Measurements from ENCODE around the gene SNAP25.

SNAP25 gene

GRCh38 chr20:10304471-10305046, 85.9 kb downstream of the SNAP25 start:
- WGBS (ENCODE audit: insufficient coverage) = no CpG with 5 or more reads among the region's 3 CpGs
- DNase-seq = no peak
- POLR2A ChIA-PET = no interaction called here
- Histone ChIP-seq H3K27ac (ENCODE audit: insufficient read depth in 1 of 2, low read depth in 1 of 2, low read length in 2 of 2, poor library complexity in 1 of 2, severe bottlenecking in 2 of 2) (no peak overlapping the region), H3K27me3 (replicated peaks in 2 of 5; ENCODE audit: control insufficient read depth in 4 of 5, insufficient read depth in 5 of 5, low read length in 4 of 5) (no peaks in the 10 kb centered on the region), H3K36me3 (ENCODE audit: control insufficient read depth in 4 of 4, insufficient read depth in 4 of 4, low read length in 3 of 4) (no peaks in the 10 kb centered on the region), H3K4me1 (ENCODE audit: control extremely low read depth in 1 of 4, control insufficient read depth in 4 of 4, insufficient read depth in 4 of 4, low read length in 3 of 4) (peaks cover 8 to 24% (median 20%) of the 10 kb centered on the region in 4 experiments), H3K4me3 (ENCODE audit: control insufficient read depth in 1 of 7, extremely low read depth in 1 of 7, insufficient read depth in 4 of 7, low read depth in 2 of 7, low read length in 6 of 7) (no peak overlapping the region), H3K9me3 (ENCODE audit: control extremely low read depth in 1 of 5, control insufficient read depth in 4 of 5, insufficient read depth in 2 of 5, low read depth in 1 of 5, low read length in 4 of 5) (no peaks in the 10 kb centered on the region)
- CTCF ChIA-PET = no interaction called here

DNA sequence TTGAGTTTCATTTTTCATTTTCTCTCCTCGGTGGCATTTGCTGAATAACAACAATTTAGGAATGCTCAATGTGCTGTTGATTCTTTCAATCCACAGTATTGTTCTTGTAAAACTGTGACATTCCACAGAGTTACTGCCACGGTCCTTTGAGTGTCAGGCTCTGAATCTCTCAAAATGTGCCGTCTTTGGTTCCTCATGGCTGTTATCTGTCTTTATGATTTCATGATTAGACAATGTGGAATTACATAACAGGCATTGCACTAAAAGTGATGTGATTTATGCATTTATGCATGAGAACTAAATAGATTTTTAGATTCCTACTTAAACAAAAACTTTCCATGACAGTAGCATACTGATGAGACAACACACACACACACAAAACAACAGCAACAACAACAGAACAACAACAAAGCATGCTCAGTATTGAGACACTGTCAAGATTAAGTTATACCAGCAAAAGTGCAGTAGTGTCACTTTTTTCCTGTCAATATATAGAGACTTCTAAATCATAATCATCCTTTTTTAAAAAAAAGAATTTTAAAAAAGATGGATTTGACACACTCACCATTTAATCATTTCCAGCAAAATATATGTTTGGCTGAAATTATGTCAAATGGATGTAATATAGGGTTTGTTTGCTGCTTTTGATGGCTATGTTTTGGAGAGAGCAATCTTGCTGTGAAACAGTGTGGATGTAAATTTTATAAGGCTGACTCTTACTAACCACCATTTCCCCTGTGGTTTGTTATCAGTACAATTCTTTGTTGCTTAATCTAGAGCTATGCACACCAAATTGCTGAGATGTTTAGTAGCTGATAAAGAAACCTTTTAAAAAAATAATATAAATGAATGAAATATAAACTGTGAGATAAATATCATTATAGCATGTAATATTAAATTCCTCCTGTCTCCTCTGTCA, 88.1 kb downstream of the SNAP25 start:
- Histone ChIP-seq H3K27ac (ENCODE audit: insufficient read depth in 1 of 2, low read depth in 1 of 2, low read length in 2 of 2, poor library complexity in 1 of 2, severe bottlenecking in 2 of 2) (no peak overlapping the region), H3K4me3 (ENCODE audit: control insufficient read depth in 1 of 7, extremely low read depth in 1 of 7, insufficient read depth in 4 of 7, low read depth in 2 of 7, low read length in 6 of 7) (peak overlapping the region in 1 of 7 experiments; percentile 35), H3K27me3 (replicated peaks in 2 of 5; ENCODE audit: control insufficient read depth in 4 of 5, insufficient read depth in 5 of 5, low read length in 4 of 5) (no peaks in the 10 kb centered on the region), H3K36me3 (ENCODE audit: control insufficient read depth in 4 of 4, insufficient read depth in 4 of 4, low read length in 3 of 4) (no peaks in the 10 kb centered on the region), H3K4me1 (ENCODE audit: control extremely low read depth in 1 of 4, control insufficient read depth in 4 of 4, insufficient read depth in 4 of 4, low read length in 3 of 4) (peaks cover 8 to 20% (median 18%) of the 10 kb centered on the region in 4 experiments), H3K9me3 (ENCODE audit: control extremely low read depth in 1 of 5, control insufficient read depth in 4 of 5, insufficient read depth in 2 of 5, low read depth in 1 of 5, low read length in 4 of 5) (no peaks in the 10 kb centered on the region)
- DNase-seq = peak; percentile 75 to 91 (median 84)
- 0% methylated on average over 2 of the region's 3 CpGs for WGBS (ENCODE audit: insufficient coverage)
- ChIA-PET CTCF (interaction anchor here (0.6 to 1.2 kb wide), 6 partner anchors 10 to 325 kb away, joined by 3 to 4 read pairs (median 4); no protein-coding TSS in a partner anchor), POLR2A (no interaction called here)

DNA sequence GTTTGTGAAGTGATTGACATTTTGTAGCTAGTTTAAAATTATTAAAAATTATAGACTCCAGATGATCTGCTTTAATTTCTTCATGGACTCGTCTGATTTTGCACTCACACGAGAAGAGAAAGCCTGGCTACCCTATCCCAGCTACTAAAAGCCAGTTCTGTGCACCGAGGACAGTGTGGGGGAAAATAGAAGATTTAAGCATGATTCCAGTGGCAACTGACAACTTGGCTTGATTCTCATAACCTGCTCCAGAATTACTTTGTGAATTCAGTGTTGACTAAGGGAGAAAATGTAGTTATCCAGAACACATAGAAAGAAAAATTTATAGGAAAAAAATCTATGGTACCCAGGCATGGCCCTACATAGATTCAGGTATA, 88.7 kb downstream of the SNAP25 start:
- Histone ChIP-seq H3K27me3 (replicated peaks in 2 of 5; ENCODE audit: control insufficient read depth in 4 of 5, insufficient read depth in 5 of 5, low read length in 4 of 5) (no peaks in the 10 kb centered on the region), H3K27ac (ENCODE audit: insufficient read depth in 1 of 2, low read depth in 1 of 2, low read length in 2 of 2, poor library complexity in 1 of 2, severe bottlenecking in 2 of 2) (no peak overlapping the region), H3K9me3 (ENCODE audit: control extremely low read depth in 1 of 5, control insufficient read depth in 4 of 5, insufficient read depth in 2 of 5, low read depth in 1 of 5, low read length in 4 of 5) (no peaks in the 10 kb centered on the region), H3K36me3 (ENCODE audit: control insufficient read depth in 4 of 4, insufficient read depth in 4 of 4, low read length in 3 of 4) (no peaks in the 10 kb centered on the region), H3K4me3 (ENCODE audit: control insufficient read depth in 1 of 7, extremely low read depth in 1 of 7, insufficient read depth in 4 of 7, low read depth in 2 of 7, low read length in 6 of 7) (peak overlapping the region in 1 of 7 experiments; percentile 26), H3K4me1 (ENCODE audit: control extremely low read depth in 1 of 4, control insufficient read depth in 4 of 4, insufficient read depth in 4 of 4, low read length in 3 of 4) (peaks cover 8 to 20% (median 18%) of the 10 kb centered on the region in 4 experiments)
- DNase-seq = no peak
- WGBS (ENCODE audit: insufficient coverage) = 0% methylated on average over 1 of the region's 3 CpGs
- ChIA-PET POLR2A (no interaction called here), CTCF (interaction anchor here (0.7 to 1.2 kb wide), 5 partner anchors 9 to 121 kb away, joined by 3 to 4 read pairs (median 3); no protein-coding TSS in a partner anchor)

- Histone ChIP-seq H3K27ac (ENCODE audit: insufficient read depth in 1 of 2, low read depth in 1 of 2, low read length in 2 of 2, poor library complexity in 1 of 2, severe bottlenecking in 2 of 2) (no peak overlapping the region), H3K4me3 (ENCODE audit: control insufficient read depth in 1 of 7, extremely low read depth in 1 of 7, insufficient read depth in 4 of 7, low read depth in 2 of 7, low read length in 6 of 7) (no peak overlapping the region), H3K9me3 (ENCODE audit: control extremely low read depth in 1 of 5, control insufficient read depth in 4 of 5, insufficient read depth in 2 of 5, low read depth in 1 of 5, low read length in 4 of 5) (no peaks in the 10 kb centered on the region), H3K27me3 (replicated peaks in 2 of 5; ENCODE audit: control insufficient read depth in 4 of 5, insufficient read depth in 5 of 5, low read length in 4 of 5) (no peaks in the 10 kb centered on the region), H3K4me1 (ENCODE audit: control extremely low read depth in 1 of 4, control insufficient read depth in 4 of 4, insufficient read depth in 4 of 4, low read length in 3 of 4) (peaks cover 8 to 20% (median 18%) of the 10 kb centered on the region in 4 experiments), H3K36me3 (ENCODE audit: control insufficient read depth in 4 of 4, insufficient read depth in 4 of 4, low read length in 3 of 4) (no peaks in the 10 kb centered on the region)
- ChIA-PET POLR2A (no interaction called here), CTCF (no interaction called here)
- DNase-seq = no peak
- WGBS (ENCODE audit: insufficient coverage) = 64% methylated on average over 2 of the region's 2 CpGs
Observed at GRCh38 chr20:10308652-10309051, 90.0 kb downstream of the SNAP25 start.

- Histone ChIP-seq H3K4me3 (ENCODE audit: control insufficient read depth in 1 of 7, extremely low read depth in 1 of 7, insufficient read depth in 4 of 7, low read depth in 2 of 7, low read length in 6 of 7) (no peak overlapping the region), H3K9me3 (ENCODE audit: control extremely low read depth in 1 of 5, control insufficient read depth in 4 of 5, insufficient read depth in 2 of 5, low read depth in 1 of 5, low read length in 4 of 5) (no peaks in the 10 kb centered on the region), H3K27me3 (replicated peaks in 2 of 5; ENCODE audit: control insufficient read depth in 4 of 5, insufficient read depth in 5 of 5, low read length in 4 of 5) (no peaks in the 10 kb centered on the region), H3K27ac (ENCODE audit: insufficient read depth in 1 of 2, low read depth in 1 of 2, low read length in 2 of 2, poor library complexity in 1 of 2, severe bottlenecking in 2 of 2) (no peak overlapping the region), H3K36me3 (ENCODE audit: control insufficient read depth in 4 of 4, insufficient read depth in 4 of 4, low read length in 3 of 4) (no peaks in the 10 kb centered on the region), H3K4me1 (ENCODE audit: control extremely low read depth in 1 of 4, control insufficient read depth in 4 of 4, insufficient read depth in 4 of 4, low read length in 3 of 4) (peaks cover 8 to 20% (median 18%) of the 10 kb centered on the region in 4 experiments)
- 80% methylated on average over 1 of the region's 2 CpGs for WGBS (ENCODE audit: insufficient coverage)
- CTCF ChIA-PET = no interaction called here
- peak in 2 of 3 donors; percentile 6 to 17 for DNase-seq
- POLR2A ChIA-PET = no interaction called here
Observed at GRCh38 chr20:10309326-10309725, 90.7 kb downstream of the SNAP25 start.

DNA sequence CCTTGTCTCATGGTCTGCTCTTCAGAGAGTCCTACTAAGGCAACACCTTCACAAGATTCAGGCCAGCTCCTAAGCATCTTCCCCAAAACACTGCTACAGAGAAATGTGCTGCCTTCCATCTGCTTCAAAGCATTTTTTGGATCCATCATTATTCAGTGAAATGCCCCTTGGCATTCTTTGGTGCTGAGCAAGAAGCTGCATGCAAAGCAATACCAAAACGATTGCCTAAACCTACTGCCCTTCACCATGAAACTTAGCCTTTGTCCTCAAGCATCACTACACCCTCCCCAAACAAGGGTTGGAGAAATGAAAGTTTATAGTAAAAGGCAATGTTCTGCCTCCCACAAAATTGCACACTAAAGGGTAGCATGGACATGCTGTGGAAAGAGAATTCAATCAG, 93.5 kb downstream of the SNAP25 start:
- peaks cover 4 to 8% (median 5%) of the 10 kb centered on the region in 4 experiments for H3K4me1 ChIP-seq (ENCODE audit: control extremely low read depth in 1 of 4, control insufficient read depth in 4 of 4, insufficient read depth in 4 of 4, low read length in 3 of 4)
- H3K4me3 ChIP-seq (ENCODE audit: control insufficient read depth in 1 of 7, extremely low read depth in 1 of 7, insufficient read depth in 4 of 7, low read depth in 2 of 7, low read length in 6 of 7) = no peak overlapping the region
- CTCF ChIA-PET = no interaction called here
- POLR2A ChIA-PET = no interaction called here
- no peaks in the 10 kb centered on the region for H3K36me3 ChIP-seq (ENCODE audit: control insufficient read depth in 4 of 4, insufficient read depth in 4 of 4, low read length in 3 of 4)
- DNase-seq = no peak
- no peaks in the 10 kb centered on the region for H3K27me3 ChIP-seq (replicated peaks in 2 of 5; ENCODE audit: control insufficient read depth in 4 of 5, insufficient read depth in 5 of 5, low read length in 4 of 5)
- H3K9me3 ChIP-seq (ENCODE audit: control extremely low read depth in 1 of 5, control insufficient read depth in 4 of 5, insufficient read depth in 2 of 5, low read depth in 1 of 5, low read length in 4 of 5) = peaks cover 0 to 6% (median 0%) of the 10 kb centered on the region in 5 experiments
- H3K27ac ChIP-seq (ENCODE audit: insufficient read depth in 1 of 2, low read depth in 1 of 2, low read length in 2 of 2, poor library complexity in 1 of 2, severe bottlenecking in 2 of 2) = no peak overlapping the region
- WGBS (ENCODE audit: insufficient coverage) = no CpG with 5 or more reads among the region's 1 CpG

GRCh38 chr20:10313215-10313614, 94.6 kb downstream of the SNAP25 start:
- ChIA-PET POLR2A (no interaction called here), CTCF (no interaction called here)
- Histone ChIP-seq H3K4me3 (ENCODE audit: control insufficient read depth in 1 of 7, extremely low read depth in 1 of 7, insufficient read depth in 4 of 7, low read depth in 2 of 7, low read length in 6 of 7) (no peak overlapping the region), H3K4me1 (ENCODE audit: control extremely low read depth in 1 of 4, control insufficient read depth in 4 of 4, insufficient read depth in 4 of 4, low read length in 3 of 4) (peaks cover 0 to 10% (median 8%) of the 10 kb centered on the region in 4 experiments), H3K27me3 (replicated peaks in 2 of 5; ENCODE audit: control insufficient read depth in 4 of 5, insufficient read depth in 5 of 5, low read length in 4 of 5) (no peaks in the 10 kb centered on the region), H3K36me3 (ENCODE audit: control insufficient read depth in 4 of 4, insufficient read depth in 4 of 4, low read length in 3 of 4) (no peaks in the 10 kb centered on the region), H3K27ac (ENCODE audit: insufficient read depth in 1 of 2, low read depth in 1 of 2, low read length in 2 of 2, poor library complexity in 1 of 2, severe bottlenecking in 2 of 2) (no peak overlapping the region), H3K9me3 (ENCODE audit: control extremely low read depth in 1 of 5, control insufficient read depth in 4 of 5, insufficient read depth in 2 of 5, low read depth in 1 of 5, low read length in 4 of 5) (peaks cover 0 to 8% (median 0%) of the 10 kb centered on the region in 5 experiments)
- no peak for DNase-seq

Measured in common myeloid progenitor, CD34-positive (primary cell).